ENCODE data around the gene TBRG4.

DNA sequence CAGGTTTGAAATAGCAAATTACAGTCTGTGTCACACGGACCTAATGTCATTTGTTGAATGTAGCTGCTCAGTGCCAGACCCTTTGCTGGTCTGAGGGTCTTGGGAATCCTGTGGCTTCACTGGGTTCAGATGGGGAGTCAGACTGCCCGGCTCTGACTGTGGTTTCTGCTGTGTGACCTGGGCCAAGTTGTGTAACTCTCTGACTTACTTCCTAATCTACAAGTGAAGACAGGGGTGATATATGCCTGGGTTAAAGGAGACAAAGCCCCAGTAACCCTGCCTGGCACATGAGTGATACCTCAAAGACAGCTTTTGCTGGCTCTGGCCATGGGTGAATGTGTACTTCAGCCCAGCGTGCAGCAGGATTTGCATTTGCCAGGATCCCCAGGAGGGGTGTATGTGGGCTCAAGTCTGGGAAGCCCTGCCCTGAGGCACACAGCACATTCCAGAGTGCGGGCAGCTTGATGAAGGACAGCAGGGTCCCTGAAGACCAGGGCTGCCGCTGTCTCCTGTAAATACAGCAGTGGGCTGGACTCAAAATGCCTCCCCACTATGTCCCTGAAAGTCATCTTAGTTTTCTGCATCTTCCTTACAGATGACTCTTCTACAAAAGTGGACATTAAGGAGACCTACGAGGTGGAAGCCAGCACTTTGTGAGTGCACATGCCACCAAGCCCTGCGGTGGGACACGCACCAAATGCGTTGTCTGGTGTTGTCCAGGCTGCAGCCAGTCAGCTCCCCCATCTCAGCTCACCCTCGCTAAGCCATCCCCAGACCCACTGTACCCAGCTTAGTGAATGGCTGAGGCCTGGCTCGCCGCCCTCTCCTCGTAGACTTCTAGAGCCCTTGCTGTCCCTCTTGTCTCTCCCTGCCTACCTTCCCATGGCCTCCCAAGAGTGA lies 39.1 kb downstream of the TBRG4 start:
- TF ChIP-seq, protein P1, sequence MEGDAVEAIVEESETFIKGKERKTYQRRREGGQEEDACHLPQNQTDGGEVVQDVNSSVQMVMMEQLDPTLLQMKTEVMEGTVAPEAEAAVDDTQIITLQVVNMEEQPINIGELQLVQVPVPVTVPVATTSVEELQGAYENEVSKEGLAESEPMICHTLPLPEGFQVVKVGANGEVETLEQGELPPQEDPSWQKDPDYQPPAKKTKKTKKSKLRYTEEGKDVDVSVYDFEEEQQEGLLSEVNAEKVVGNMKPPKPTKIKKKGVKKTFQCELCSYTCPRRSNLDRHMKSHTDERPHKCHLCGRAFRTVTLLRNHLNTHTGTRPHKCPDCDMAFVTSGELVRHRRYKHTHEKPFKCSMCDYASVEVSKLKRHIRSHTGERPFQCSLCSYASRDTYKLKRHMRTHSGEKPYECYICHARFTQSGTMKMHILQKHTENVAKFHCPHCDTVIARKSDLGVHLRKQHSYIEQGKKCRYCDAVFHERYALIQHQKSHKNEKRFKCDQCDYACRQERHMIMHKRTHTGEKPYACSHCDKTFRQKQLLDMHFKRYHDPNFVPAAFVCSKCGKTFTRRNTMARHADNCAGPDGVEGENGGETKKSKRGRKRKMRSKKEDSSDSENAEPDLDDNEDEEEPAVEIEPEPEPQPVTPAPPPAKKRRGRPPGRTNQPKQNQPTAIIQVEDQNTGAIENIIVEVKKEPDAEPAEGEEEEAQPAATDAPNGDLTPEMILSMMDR (IDR thresholded peaks at IDR 0.05; ENCODE audit: insufficient read depth, low read length): no peak
- TF ChIP-seq POLR2AphosphoS5 (IDR thresholded peaks at IDR 0.05; ENCODE audit: low read depth): no peak
- TF ChIP-seq GABPA (IDR thresholded peaks at IDR 0.05; ENCODE audit: low read depth): no peak
- TF ChIP-seq, protein P2, sequence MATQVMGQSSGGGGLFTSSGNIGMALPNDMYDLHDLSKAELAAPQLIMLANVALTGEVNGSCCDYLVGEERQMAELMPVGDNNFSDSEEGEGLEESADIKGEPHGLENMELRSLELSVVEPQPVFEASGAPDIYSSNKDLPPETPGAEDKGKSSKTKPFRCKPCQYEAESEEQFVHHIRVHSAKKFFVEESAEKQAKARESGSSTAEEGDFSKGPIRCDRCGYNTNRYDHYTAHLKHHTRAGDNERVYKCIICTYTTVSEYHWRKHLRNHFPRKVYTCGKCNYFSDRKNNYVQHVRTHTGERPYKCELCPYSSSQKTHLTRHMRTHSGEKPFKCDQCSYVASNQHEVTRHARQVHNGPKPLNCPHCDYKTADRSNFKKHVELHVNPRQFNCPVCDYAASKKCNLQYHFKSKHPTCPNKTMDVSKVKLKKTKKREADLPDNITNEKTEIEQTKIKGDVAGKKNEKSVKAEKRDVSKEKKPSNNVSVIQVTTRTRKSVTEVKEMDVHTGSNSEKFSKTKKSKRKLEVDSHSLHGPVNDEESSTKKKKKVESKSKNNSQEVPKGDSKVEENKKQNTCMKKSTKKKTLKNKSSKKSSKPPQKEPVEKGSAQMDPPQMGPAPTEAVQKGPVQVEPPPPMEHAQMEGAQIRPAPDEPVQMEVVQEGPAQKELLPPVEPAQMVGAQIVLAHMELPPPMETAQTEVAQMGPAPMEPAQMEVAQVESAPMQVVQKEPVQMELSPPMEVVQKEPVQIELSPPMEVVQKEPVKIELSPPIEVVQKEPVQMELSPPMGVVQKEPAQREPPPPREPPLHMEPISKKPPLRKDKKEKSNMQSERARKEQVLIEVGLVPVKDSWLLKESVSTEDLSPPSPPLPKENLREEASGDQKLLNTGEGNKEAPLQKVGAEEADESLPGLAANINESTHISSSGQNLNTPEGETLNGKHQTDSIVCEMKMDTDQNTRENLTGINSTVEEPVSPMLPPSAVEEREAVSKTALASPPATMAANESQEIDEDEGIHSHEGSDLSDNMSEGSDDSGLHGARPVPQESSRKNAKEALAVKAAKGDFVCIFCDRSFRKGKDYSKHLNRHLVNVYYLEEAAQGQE (IDR thresholded peaks at IDR 0.05; ENCODE audit: insufficient replicate concordance, low read depth): no peak
